ENCODE results near the gene REG1B.

- no peak for TF ChIP-seq CTCF (IDR thresholded peaks at IDR 0.05; ENCODE audit: low read length)
- TF ChIP-seq EZH2 (IDR thresholded peaks at IDR 0.05; ENCODE audit: borderline replicate concordance, low read length), result no peak
Measured at GRCh38 chr2:79071078-79071477, 16.7 kb downstream of the REG1B start.
